ENCODE data around the gene PLEKHG4.
A peak's percentile ranks its signal among the peaks of the same experiment; 100 is the strongest.

Gene PLEKHG4

GRCh38 chr16:67249178-67250044 is 29.9 kb upstream of the PLEKHG4 start:
- Mint-ChIP-seq H3K27ac (peak overlapping the region; percentile 71), H3K36me3 (ENCODE audit: low read depth) (peaks cover 13% of the 10 kb centered on the region), H3K4me1 (ENCODE audit: low read depth) (peaks cover 41% of the 10 kb centered on the region), H3K4me3 (peak overlapping the region; percentile 79), H3K9me3 (no peaks in the 10 kb centered on the region), H3K27me3 (peaks cover 12% of the 10 kb centered on the region)
- no peak for DNase-seq

GRCh38 chr16:67250045-67250327 is 29.3 kb upstream of the PLEKHG4 start:
- Mint-ChIP-seq H3K27ac (no peak overlapping the region), H3K36me3 (ENCODE audit: low read depth) (peaks cover 11% of the 10 kb centered on the region), H3K27me3 (peaks cover 12% of the 10 kb centered on the region), H3K9me3 (no peaks in the 10 kb centered on the region), H3K4me1 (ENCODE audit: low read depth) (peaks cover 35% of the 10 kb centered on the region), H3K4me3 (peak overlapping the region; percentile 79)
- no peak for DNase-seq

- H3K36me3 Mint-ChIP-seq (ENCODE audit: low read depth) = peaks cover 2% of the 10 kb centered on the region
- no peak overlapping the region for H3K27ac Mint-ChIP-seq
- H3K27me3 Mint-ChIP-seq = peaks cover 12% of the 10 kb centered on the region
- H3K4me1 Mint-ChIP-seq (ENCODE audit: low read depth) = peaks cover 21% of the 10 kb centered on the region
- no peaks in the 10 kb centered on the region for H3K9me3 Mint-ChIP-seq
- DNase-seq = no peak
- H3K4me3 Mint-ChIP-seq = no peak overlapping the region
Observed at GRCh38 chr16:67252609-67253497, 26.5 kb upstream of the PLEKHG4 start.

GRCh38 chr16:67254801-67255552 is 24.4 kb upstream of the PLEKHG4 start:
- H3K36me3 Mint-ChIP-seq (ENCODE audit: low read depth) = peaks cover 2% of the 10 kb centered on the region
- peaks cover 8% of the 10 kb centered on the region for H3K27me3 Mint-ChIP-seq
- peaks cover 4% of the 10 kb centered on the region for H3K4me1 Mint-ChIP-seq (ENCODE audit: low read depth)
- no peaks in the 10 kb centered on the region for H3K9me3 Mint-ChIP-seq
- H3K4me3 Mint-ChIP-seq = no peak overlapping the region
- no peak for DNase-seq
- no peak overlapping the region for H3K27ac Mint-ChIP-seq

- peaks cover 2% of the 10 kb centered on the region for H3K36me3 Mint-ChIP-seq (ENCODE audit: low read depth)
- no peak for DNase-seq
- H3K27ac Mint-ChIP-seq = no peak overlapping the region
- H3K4me3 Mint-ChIP-seq = no peak overlapping the region
- H3K27me3 Mint-ChIP-seq = peaks cover 3% of the 10 kb centered on the region
- H3K9me3 Mint-ChIP-seq = no peaks in the 10 kb centered on the region
- no peaks in the 10 kb centered on the region for H3K4me1 Mint-ChIP-seq (ENCODE audit: low read depth)
Observed at GRCh38 chr16:67255553-67256221, 23.6 kb upstream of the PLEKHG4 start.

- peaks cover 2% of the 10 kb centered on the region for H3K4me1 Mint-ChIP-seq (ENCODE audit: low read depth)
- no peak overlapping the region for H3K27ac Mint-ChIP-seq
- peaks cover 2% of the 10 kb centered on the region for H3K36me3 Mint-ChIP-seq (ENCODE audit: low read depth)
- DNase-seq = no peak
- H3K4me3 Mint-ChIP-seq = no peak overlapping the region
- H3K9me3 Mint-ChIP-seq = no peaks in the 10 kb centered on the region
- H3K27me3 Mint-ChIP-seq = peaks cover 3% of the 10 kb centered on the region
Observed at GRCh38 chr16:67256701-67257230, 22.6 kb upstream of the PLEKHG4 start.

GRCh38 chr16:67257486-67258160 is 21.7 kb upstream of the PLEKHG4 start:
- no peaks in the 10 kb centered on the region for H3K9me3 Mint-ChIP-seq
- H3K27ac Mint-ChIP-seq = no peak overlapping the region
- H3K27me3 Mint-ChIP-seq = peaks cover 3% of the 10 kb centered on the region
- peaks cover 2% of the 10 kb centered on the region for H3K36me3 Mint-ChIP-seq (ENCODE audit: low read depth)
- no peak overlapping the region for H3K4me3 Mint-ChIP-seq
- peaks cover 2% of the 10 kb centered on the region for H3K4me1 Mint-ChIP-seq (ENCODE audit: low read depth)
- DNase-seq = no peak

- Mint-ChIP-seq H3K4me3 (no peak overlapping the region), H3K27ac (no peak overlapping the region), H3K4me1 (ENCODE audit: low read depth) (peaks cover 2% of the 10 kb centered on the region), H3K36me3 (ENCODE audit: low read depth) (peaks cover 2% of the 10 kb centered on the region), H3K9me3 (no peaks in the 10 kb centered on the region), H3K27me3 (peaks cover 3% of the 10 kb centered on the region)
- no peak for DNase-seq
Observed at GRCh38 chr16:67258161-67258835, 21.0 kb upstream of the PLEKHG4 start.

- H3K4me3 Mint-ChIP-seq = no peak overlapping the region
- no peaks in the 10 kb centered on the region for H3K9me3 Mint-ChIP-seq
- no peak overlapping the region for H3K27ac Mint-ChIP-seq
- H3K4me1 Mint-ChIP-seq (ENCODE audit: low read depth) = peaks cover 2% of the 10 kb centered on the region
- peaks cover 2% of the 10 kb centered on the region for H3K36me3 Mint-ChIP-seq (ENCODE audit: low read depth)
- no peak for DNase-seq
- H3K27me3 Mint-ChIP-seq = peaks cover 3% of the 10 kb centered on the region
Observed at GRCh38 chr16:67259705-67260104, 19.6 kb upstream of the PLEKHG4 start.

GRCh38 chr16:67260426-67261063 is 18.8 kb upstream of the PLEKHG4 start:
- Mint-ChIP-seq H3K9me3 (no peaks in the 10 kb centered on the region), H3K36me3 (ENCODE audit: low read depth) (no peaks in the 10 kb centered on the region), H3K4me3 (no peak overlapping the region), H3K27me3 (peaks cover 3% of the 10 kb centered on the region), H3K4me1 (ENCODE audit: low read depth) (peaks cover 2% of the 10 kb centered on the region), H3K27ac (no peak overlapping the region)
- no peak for DNase-seq

- Mint-ChIP-seq H3K27me3 (peaks cover 3% of the 10 kb centered on the region), H3K4me3 (no peak overlapping the region), H3K9me3 (no peaks in the 10 kb centered on the region), H3K27ac (no peak overlapping the region), H3K4me1 (ENCODE audit: low read depth) (peaks cover 2% of the 10 kb centered on the region), H3K36me3 (ENCODE audit: low read depth) (no peaks in the 10 kb centered on the region)
- DNase-seq = no peak
Observed at GRCh38 chr16:67263201-67263600, 16.1 kb upstream of the PLEKHG4 start.

- Mint-ChIP-seq H3K4me1 (ENCODE audit: low read depth) (peaks cover 2% of the 10 kb centered on the region), H3K36me3 (ENCODE audit: low read depth) (no peaks in the 10 kb centered on the region), H3K4me3 (no peak overlapping the region), H3K27me3 (peaks cover 3% of the 10 kb centered on the region), H3K9me3 (no peaks in the 10 kb centered on the region), H3K27ac (no peak overlapping the region)
- no peak for DNase-seq
Observed at GRCh38 chr16:67264277-67264676, 15.1 kb upstream of the PLEKHG4 start.

- H3K27me3 Mint-ChIP-seq = no peaks in the 10 kb centered on the region
- peaks cover 2% of the 10 kb centered on the region for H3K4me1 Mint-ChIP-seq (ENCODE audit: low read depth)
- H3K9me3 Mint-ChIP-seq = no peaks in the 10 kb centered on the region
- H3K36me3 Mint-ChIP-seq (ENCODE audit: low read depth) = no peaks in the 10 kb centered on the region
- no peak for DNase-seq
- H3K4me3 Mint-ChIP-seq = no peak overlapping the region
- H3K27ac Mint-ChIP-seq = no peak overlapping the region
Observed at GRCh38 chr16:67264866-67265265, 14.5 kb upstream of the PLEKHG4 start.
